Astrocyte of the spinal cord (primary cell): ENCODE data around the gene AMIGO1.

Source experiments
- DNase-seq: peaks from one replicate; pipeline ENCODE4 v3.0.0; 2011; ENCODE audit warnings: low read depth, low spot score
- H3K4me3 ChIP-seq: 2 replicates; pipeline ENCODE4 v1.5.1; 2011; ENCODE audit warnings: low read depth, mild to moderate bottlenecking, low read length, moderate library complexity
- in situ Hi-C: cut with HindIII; loops from 2 replicates; pipeline ENCODE4 v1.10.0; 2017; ENCODE audit warnings: low sequenced_read_pairs
- TF ChIP-seq, protein P1 (sequence below): IDR thresholded peaks from 2 replicates; pipeline ENCODE4 v1.5.1; 2012; ENCODE audit warnings: low read depth, mild to moderate bottlenecking, low read length, inconsistent platforms

AMIGO1 gene

DNA sequence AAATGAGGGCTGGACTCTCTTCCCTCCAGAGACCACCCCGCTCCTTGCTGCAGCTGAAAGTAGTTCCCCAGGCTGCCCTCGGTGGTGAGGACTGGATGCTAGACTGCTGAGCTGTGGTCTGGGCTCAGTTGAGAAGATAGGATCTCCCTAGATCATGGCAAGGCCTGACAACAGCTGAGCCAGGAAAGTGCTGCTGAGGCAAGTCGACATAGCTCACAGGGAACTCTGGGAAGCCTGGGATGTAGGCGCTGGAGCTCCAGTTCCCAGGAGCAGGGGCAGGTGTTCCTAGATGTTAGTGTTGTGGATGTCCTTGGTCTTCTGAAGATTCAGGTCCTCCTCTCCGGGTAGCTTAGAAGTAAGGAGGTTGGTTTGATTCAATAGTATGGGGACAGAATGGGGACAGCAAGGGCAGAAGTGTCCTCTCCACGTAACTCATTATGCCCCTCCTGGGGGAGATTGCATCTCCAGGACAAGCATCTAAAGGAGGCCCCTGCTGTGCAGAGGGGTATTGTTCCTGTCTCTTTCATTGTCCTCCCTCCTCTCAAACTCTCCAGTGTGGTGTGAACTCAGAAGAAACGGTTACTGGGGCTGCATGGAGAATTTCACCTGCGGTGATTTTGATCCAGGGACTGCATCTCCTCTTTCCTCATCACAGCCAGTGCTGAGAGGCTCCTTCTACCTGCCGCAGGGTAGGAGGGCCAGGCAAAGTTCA lies 11.9 kb downstream of the AMIGO1 start:
- no peak for DNase-seq
- H3K4me3 ChIP-seq, result no peak overlapping the region
- in situ Hi-C loops, result no loop called here
- TF ChIP-seq, protein P1, sequence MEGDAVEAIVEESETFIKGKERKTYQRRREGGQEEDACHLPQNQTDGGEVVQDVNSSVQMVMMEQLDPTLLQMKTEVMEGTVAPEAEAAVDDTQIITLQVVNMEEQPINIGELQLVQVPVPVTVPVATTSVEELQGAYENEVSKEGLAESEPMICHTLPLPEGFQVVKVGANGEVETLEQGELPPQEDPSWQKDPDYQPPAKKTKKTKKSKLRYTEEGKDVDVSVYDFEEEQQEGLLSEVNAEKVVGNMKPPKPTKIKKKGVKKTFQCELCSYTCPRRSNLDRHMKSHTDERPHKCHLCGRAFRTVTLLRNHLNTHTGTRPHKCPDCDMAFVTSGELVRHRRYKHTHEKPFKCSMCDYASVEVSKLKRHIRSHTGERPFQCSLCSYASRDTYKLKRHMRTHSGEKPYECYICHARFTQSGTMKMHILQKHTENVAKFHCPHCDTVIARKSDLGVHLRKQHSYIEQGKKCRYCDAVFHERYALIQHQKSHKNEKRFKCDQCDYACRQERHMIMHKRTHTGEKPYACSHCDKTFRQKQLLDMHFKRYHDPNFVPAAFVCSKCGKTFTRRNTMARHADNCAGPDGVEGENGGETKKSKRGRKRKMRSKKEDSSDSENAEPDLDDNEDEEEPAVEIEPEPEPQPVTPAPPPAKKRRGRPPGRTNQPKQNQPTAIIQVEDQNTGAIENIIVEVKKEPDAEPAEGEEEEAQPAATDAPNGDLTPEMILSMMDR, result no peak

DNA sequence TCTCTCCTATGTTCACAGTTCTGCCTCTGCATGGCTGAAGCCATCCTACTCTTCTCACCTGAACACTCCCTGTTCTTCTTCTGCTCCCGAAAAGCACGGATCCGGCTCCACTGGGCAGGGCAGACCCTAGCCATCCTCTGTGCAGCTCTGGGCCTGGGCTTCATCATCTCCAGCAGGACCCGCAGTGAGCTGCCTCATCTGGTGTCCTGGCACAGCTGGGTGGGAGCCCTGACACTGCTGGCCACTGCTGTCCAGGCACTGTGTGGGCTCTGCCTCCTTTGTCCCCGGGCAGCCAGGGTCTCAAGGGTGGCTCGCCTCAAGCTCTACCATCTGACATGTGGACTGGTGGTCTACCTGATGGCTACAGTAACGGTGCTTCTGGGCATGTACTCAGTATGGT lies 13.8 kb downstream of the AMIGO1 start:
- DNase-seq, result no peak
- no peak overlapping the region for H3K4me3 ChIP-seq
- TF ChIP-seq, protein P1, result no peak
- in situ Hi-C loops, result no loop called here

DNA sequence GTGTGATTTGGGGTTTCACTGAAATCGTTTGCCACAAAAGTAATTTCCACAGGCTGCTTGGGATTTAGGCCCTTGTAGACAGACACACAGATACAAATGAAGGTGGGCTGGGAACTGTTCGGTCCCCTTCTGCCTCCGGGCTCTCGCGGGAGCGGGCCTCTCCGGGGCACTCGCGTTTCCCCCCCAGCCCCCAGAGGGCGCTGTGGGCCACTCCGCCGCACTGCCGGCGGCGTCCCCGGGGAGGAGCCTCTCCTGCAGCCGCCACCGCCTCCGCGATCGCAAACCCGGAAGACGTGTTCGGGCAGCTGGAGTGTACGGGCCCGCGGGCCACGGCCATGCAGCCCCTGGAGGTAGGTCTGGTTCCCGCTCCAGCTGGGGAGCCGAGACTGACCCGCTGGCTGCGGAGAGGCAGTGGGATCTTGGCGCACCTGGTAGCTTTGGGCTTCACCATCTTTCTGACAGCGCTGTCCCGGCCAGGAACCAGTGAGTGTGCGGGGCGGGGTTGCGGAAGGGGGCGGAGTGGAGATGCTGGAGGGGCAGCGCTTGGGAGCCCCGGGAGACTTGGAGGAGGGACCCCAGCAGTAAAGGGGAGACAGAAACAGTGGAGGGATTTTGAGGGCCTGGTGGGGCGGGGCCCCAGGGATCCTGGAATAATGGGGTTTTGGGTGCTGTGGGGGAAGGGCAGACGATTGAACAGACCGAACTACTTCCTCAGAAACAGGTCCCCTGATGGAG lies 15.6 kb downstream of the AMIGO1 start, which contains the start of gene CYB561D1:
TSS of gene CYB561D1 (plus strand) at position 290 of the 735 bp plus-strand sequence. CDS start at position 336, 46 bp downstream.
- in situ Hi-C loops, result no loop called here
- TF ChIP-seq, protein P1, result peak; percentile 88

DNA sequence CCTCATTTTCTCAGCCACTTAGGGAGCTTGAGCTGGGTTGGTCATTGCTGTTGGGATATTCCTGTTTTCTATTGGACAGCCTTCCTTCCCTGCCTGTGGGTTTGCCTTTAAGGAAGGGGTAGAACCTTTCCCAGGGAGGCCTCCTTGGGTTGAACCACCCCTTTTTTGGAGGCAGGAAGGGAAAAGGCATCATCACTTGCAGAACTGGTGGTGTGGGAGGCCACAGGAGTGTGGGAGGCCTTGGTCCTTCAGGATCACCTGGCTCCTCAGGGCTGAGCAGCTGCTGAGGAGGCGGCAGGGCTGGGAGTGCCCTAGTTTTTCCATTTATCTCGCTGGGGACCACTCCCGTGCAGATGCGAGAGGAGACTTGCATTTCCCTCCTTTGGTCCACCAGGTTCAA lies 16.3 kb downstream of the AMIGO1 start:
- in situ Hi-C loops, result no loop called here
- DNase-seq, result no peak
- no peak overlapping the region for H3K4me3 ChIP-seq
- TF ChIP-seq, protein P1, result no peak

More for the DNA sequence above, 15.6 kb downstream of the AMIGO1 start, which contains the start of gene CYB561D1:
- H3K4me3 ChIP-seq, result peak within 1 kb of the TSS; percentile 83
- peak; percentile 84 for DNase-seq

DNA sequence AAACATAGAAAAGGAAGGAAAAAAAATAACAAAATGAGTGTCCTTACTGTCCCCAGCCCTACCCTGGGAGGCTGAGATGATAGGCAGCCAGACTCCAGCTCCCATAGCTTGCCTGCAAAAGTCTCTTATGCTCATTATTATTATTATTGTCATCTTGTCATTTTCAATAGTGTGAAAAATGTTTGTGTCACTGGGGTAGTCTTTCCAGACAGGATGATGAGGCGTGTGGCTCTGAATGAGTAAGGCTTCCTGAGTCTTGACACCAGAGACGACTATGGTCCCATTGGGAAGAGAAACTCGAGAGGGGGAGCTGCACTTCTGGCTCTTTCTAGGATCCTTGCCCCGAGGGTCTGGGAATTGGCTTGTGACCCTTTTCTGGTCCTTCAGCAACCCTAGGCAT lies 16.7 kb downstream of the AMIGO1 start:
- DNase-seq, result no peak
- TF ChIP-seq, protein P1, result no peak
- H3K4me3 ChIP-seq, result no peak overlapping the region
- in situ Hi-C loops, result no loop called here

DNA sequence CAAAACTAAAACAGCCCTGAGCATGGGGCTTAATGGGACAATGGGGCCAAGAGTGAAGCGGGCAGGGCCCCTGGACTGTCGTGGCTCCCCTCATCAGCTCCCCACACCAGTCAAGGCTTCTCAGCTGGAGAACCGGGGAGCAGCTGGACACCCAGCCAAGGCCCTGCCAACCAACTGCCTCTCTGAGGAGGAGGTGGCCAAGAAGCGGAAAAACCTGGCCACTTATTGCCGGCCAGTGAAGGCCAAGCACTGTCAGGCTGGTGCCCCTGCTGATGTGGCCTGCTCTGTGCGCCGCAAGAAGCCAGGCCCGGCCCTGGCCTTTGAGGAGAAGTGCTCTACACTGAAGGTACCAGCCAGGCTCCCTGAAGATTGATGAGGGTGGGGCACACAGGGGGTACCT lies 18.2 kb downstream of the AMIGO1 start:
- TF ChIP-seq, protein P1, result no peak
- H3K4me3 ChIP-seq, result no peak overlapping the region
- no peak for DNase-seq
- in situ Hi-C loops, result no loop called here
